IPS-18c (cell line): ENCODE data around the gene WNT4.

Experiments used
- H3K4me3 ChIP-seq: 2 replicates; pipeline ENCODE4 v1.7.0; 2013; ENCODE audit warnings: low read depth, mild to moderate bottlenecking, low read length, moderate library complexity; ENCODE audit not compliant: insufficient read depth
- H3K9me3 ChIP-seq: one replicate; pipeline ENCODE4 v1.6.1; 2013; ENCODE audit warnings: mild to moderate bottlenecking, low read length, moderate library complexity; ENCODE audit not compliant: control insufficient read depth, insufficient read depth

WNT4 gene

GRCh38 chr1:22121421-22121911 lies 21.4 kb downstream of the WNT4 start:
- H3K4me3 ChIP-seq, result no peak overlapping the region
- no peaks in the 10 kb centered on the region for H3K9me3 ChIP-seq

GRCh38 chr1:22120469-22120790 lies 22.5 kb downstream of the WNT4 start:
- Histone ChIP-seq H3K4me3 (no peak overlapping the region), H3K9me3 (no peaks in the 10 kb centered on the region)

GRCh38 chr1:22119626-22120468 lies 23.1 kb downstream of the WNT4 start:
- H3K4me3 ChIP-seq, result no peak overlapping the region
- H3K9me3 ChIP-seq, result no peaks in the 10 kb centered on the region

- H3K9me3 ChIP-seq, result no peaks in the 10 kb centered on the region
- H3K4me3 ChIP-seq, result no peak overlapping the region
Measured at GRCh38 chr1:22118291-22118992, 24.5 kb downstream of the WNT4 start.

GRCh38 chr1:22117851-22118250 lies 25.0 kb downstream of the WNT4 start:
- H3K4me3 ChIP-seq, result no peak overlapping the region
- no peaks in the 10 kb centered on the region for H3K9me3 ChIP-seq

- H3K9me3 ChIP-seq, result no peaks in the 10 kb centered on the region
- H3K4me3 ChIP-seq, result no peak overlapping the region
Measured at GRCh38 chr1:22117238-22117637, 25.7 kb downstream of the WNT4 start.

GRCh38 chr1:22115286-22115685 lies 27.6 kb downstream of the WNT4 start:
- H3K4me3 ChIP-seq, result no peak overlapping the region
- no peaks in the 10 kb centered on the region for H3K9me3 ChIP-seq

- Histone ChIP-seq H3K4me3 (no peak overlapping the region), H3K9me3 (no peaks in the 10 kb centered on the region)
Measured at GRCh38 chr1:22114083-22115012, 28.5 kb downstream of the WNT4 start.

- Histone ChIP-seq H3K9me3 (no peaks in the 10 kb centered on the region), H3K4me3 (no peak overlapping the region)
Measured at GRCh38 chr1:22112554-22112953, 30.3 kb downstream of the WNT4 start.

- H3K4me3 ChIP-seq, result no peak overlapping the region
- H3K9me3 ChIP-seq, result no peaks in the 10 kb centered on the region
Measured at GRCh38 chr1:22111620-22112019, 31.3 kb downstream of the WNT4 start.

- H3K9me3 ChIP-seq, result no peaks in the 10 kb centered on the region
- no peak overlapping the region for H3K4me3 ChIP-seq
Measured at GRCh38 chr1:22111115-22111514, 31.8 kb downstream of the WNT4 start.

GRCh38 chr1:22110016-22110415 lies 32.9 kb downstream of the WNT4 start:
- Histone ChIP-seq H3K4me3 (no peak overlapping the region), H3K9me3 (no peaks in the 10 kb centered on the region)

GRCh38 chr1:22108339-22109105 lies 34.4 kb downstream of the WNT4 start:
- no peaks in the 10 kb centered on the region for H3K9me3 ChIP-seq
- no peak overlapping the region for H3K4me3 ChIP-seq

- Histone ChIP-seq H3K9me3 (no peaks in the 10 kb centered on the region), H3K4me3 (no peak overlapping the region)
Measured at GRCh38 chr1:22107126-22107525, 35.8 kb downstream of the WNT4 start.

GRCh38 chr1:22105611-22106207 lies 37.2 kb downstream of the WNT4 start:
- H3K4me3 ChIP-seq, result no peak overlapping the region
- no peaks in the 10 kb centered on the region for H3K9me3 ChIP-seq

GRCh38 chr1:22104865-22105437 lies 37.9 kb downstream of the WNT4 start:
- Histone ChIP-seq H3K9me3 (no peaks in the 10 kb centered on the region), H3K4me3 (no peak overlapping the region)
